NCI-H748 (cell line): ENCODE data around the gene CDH13.

ENCODE experiments used
- DNase-seq: peaks from one replicate; lab custom pipeline; 2025; ENCODE audit not compliant: unreplicated experiment; lab: John Stamatoyannopoulos, UW

The CDH13 gene

GRCh38 chr16:83623892-83624291 is 997.1 kb downstream of the CDH13 start:
- no peak for DNase-seq

DNA sequence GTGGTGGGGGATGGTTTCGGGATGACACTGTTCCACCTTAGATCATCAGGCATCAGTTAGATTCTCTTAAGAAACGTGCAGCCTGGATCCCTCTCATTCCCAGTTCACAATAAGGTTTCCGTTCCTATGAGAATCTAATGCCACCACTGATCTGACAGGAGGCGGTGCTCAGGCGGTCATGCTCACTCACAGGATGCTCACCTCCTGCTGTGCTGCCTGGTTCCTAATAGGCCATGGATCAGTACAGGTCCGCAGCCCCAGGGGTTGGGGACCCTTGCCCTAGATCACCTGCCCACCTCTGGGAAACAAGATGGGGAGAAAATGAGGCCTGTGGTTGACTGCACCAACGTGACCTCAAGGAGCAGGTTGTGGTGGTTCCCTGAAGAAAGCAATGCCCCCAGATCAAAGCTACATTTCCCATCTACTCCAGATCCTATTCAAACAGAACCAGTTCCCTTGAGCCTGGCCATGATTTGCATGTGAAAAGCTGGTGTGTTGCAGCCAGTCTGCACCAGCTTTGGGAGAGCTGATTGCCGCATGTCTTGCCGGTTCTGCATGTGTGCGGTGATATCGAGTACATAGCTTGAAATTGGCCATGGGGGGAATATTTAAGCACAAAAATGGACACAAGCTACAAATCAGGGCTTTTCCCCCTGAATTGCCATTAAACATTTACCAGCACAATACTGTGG is 997.8 kb downstream of the CDH13 start:
- DNase-seq = no peak

GRCh38 chr16:83626204-83626603 is 999.4 kb downstream of the CDH13 start:
- no peak for DNase-seq

- no peak for DNase-seq
Measured at GRCh38 chr16:83626676-83627075, 999.9 kb downstream of the CDH13 start.

DNA sequence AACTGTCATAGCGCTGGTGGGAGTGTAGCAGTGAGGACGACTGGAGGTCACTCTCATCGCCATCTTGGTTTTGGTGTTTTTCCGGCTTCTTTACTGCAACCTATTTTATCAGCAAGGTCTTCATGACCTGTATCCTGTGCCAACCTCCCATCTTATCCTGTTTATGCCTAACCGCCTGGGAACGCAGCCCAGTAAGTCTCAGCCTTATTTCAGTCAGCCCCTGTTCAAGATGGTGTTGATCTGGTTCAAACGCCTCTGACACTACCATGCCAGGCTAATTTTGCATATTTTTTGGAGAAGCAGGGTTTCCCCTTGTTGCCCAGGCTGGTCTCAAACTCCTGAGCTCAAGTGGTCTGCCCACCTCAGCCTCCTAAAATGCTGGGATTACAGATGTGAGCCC is 1001.2 kb downstream of the CDH13 start:
- no peak for DNase-seq

GRCh38 chr16:83629426-83629825 is 1002.7 kb downstream of the CDH13 start:
- DNase-seq = no peak

DNA sequence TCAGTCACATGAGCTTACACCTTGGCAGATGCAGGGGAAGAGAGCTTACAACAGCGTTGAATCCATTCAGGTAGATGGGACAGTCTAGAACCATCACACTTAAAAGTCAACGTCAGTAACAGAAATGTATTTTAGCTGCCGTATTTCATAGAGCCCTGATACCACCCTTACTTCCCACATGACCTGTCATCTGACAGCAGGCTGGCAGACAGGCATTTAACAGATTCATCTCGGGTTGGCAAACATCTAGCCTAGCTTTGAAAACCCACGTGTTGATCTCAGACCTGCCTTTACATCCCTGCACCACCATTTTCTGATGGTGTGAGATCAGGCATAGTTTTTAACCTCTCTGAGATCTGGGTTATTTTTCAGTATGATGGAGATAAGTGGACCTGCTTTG is 1003.1 kb downstream of the CDH13 start:
- no peak for DNase-seq

DNA sequence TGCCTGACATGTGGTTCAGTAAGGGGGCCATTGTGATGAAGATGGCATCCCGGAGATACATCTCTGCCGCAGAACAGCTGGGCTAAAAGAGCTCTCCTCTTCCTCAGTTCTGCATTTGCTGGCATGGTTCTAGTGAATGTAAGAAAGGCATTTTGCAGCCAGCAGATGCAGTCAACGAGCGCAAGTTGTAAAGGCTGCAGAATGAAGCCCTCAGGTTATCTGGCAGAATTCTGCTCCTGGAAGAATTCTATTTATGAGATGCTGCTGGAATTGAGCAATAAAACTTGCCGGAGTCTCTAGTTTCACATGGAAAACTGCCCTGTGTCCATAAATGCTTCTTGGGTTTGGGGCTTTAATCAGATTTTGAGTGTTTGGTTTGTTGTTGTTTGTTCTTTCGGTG is 1004.2 kb downstream of the CDH13 start:
- DNase-seq = no peak

DNA sequence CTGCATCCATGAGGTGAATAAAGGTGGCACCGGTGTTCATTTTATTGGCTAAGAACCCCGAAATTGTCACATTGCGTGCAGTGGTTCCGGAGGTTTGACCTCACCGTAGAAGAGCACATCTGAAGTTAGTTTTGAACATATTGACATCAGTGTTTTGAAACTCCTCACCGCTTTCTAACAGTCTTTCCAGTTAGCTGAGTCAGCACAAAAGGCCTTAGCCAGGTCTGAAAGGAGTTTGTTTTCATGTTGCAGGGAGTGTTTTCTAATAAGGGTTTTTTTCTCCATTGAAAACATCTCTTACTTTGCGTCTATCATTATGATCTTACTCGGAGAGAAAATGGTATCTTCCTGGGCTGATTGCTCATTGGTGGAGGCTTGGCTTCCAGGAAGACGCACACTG is 1006.5 kb downstream of the CDH13 start:
- DNase-seq = no peak

DNA sequence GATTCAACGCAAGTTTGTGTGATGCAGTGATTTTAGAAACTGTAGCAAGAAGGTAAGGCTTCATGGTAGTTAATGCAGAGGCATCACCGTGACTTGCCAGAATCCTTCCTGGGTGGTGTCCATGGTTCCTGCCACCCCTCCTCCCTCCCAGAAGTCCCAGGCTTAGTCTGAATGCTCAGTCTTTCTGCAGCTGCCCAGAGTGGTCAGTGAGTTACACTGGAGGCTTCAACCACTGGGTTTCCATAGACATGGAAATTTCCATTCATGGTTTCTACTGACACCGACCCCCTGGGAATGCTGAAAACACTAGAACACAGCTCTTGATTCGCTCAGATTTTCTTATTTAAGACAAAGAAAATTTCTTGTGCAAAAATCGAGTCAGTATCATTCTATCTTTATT is 1021.6 kb downstream of the CDH13 start:
- DNase-seq = no peak

GRCh38 chr16:83651871-83652270 is 1025.1 kb downstream of the CDH13 start:
- DNase-seq = no peak

- no peak for DNase-seq
Measured at GRCh38 chr16:83652943-83653342, 1026.2 kb downstream of the CDH13 start.

- DNase-seq = no peak
Measured at GRCh38 chr16:83653785-83654184, 1027.0 kb downstream of the CDH13 start.

GRCh38 chr16:83660282-83660681 is 1033.5 kb downstream of the CDH13 start:
- no peak for DNase-seq

- DNase-seq = no peak
Measured at GRCh38 chr16:83661656-83662055, 1034.9 kb downstream of the CDH13 start.

- peak; percentile 52 for DNase-seq
Measured at GRCh38 chr16:83666449-83666848, 1039.7 kb downstream of the CDH13 start.

DNA sequence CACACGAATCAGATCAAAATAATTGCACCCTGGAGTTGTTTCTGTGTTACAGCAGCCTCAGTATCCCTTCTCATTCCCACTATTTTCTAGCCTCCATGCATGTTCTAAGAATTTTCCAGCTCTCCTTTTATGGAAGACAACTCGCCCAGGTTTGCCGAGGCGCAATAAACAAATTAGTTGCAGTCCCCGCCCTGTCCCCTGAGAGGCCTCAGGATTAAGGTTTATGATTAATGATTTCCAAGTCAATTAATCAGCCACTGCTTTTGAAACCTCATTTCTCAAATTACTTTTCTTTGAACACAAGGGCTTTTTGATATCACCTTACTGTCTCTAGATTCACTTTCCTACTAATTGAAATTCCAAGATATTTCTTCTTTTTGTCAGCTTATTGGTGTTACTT is 1042.7 kb downstream of the CDH13 start:
- no peak for DNase-seq

- DNase-seq = no peak
Measured at GRCh38 chr16:83674931-83675535, 1048.3 kb downstream of the CDH13 start.

GRCh38 chr16:83676086-83676485 is 1049.3 kb downstream of the CDH13 start:
- no peak for DNase-seq

DNA sequence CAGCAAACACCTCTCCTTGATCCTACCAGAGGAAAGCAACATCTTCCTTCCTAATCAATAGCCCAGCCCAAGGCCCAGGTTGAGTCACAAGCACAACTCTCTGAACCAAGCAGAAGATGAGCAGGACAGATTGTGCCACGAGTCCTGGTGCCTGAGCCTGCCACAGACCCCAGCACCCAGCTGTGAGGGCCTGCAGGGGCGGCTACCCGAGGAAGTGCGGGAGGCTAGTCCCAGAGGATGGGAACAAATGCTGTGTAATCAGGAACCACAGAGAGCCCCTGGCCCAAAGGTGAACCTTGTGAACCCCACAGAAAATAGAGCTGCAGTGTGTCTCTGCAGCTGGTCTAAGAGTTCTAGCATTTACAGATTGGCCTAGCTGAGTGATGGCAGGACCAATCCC is 1054.2 kb downstream of the CDH13 start:
- no peak for DNase-seq

GRCh38 chr16:83681381-83681956 is 1054.7 kb downstream of the CDH13 start:
- no peak for DNase-seq

DNA sequence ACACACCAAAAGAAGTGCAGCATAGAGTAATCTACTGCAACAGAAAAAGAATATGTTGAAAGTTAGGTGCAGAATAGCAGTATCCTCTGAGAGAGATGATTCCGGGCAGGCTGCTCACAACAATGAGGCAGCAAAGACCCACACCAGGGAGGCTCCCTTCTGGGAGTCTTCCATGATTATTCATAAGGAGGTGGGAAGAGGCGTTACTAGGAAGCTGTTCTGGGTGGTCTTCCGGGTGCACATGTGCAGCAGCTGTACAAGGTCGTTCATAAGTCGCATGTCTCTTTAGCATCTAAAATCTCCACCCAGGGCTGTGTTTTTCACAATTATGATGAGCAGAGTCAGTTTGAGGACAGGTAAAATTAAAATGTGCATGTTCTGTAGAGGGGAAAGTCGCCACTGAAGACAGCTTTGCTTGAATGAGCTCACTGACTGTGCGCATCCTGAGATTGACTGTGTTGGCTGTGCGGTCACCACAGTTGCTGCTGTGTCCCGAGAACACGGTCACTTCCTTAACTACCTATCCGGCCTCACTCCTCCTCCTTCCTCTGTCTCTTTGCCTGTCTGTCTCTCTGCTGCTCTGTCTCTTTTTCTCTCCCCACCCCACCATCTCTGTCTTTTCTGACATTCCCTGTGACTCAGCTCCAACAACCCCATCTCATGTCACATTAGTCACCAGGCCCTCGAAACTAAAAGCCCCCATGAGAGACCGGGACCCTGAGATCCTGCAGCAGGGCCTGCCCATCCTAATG is 1055.5 kb downstream of the CDH13 start:
- DNase-seq = no peak
